GM19043 (cell line): Measurements from ENCODE around the gene POLA2.
"Not testable (repeated sequence)": the region's sequence is repeated elsewhere in the genome, so short reads cannot be mapped to it uniquely, and the experiment has no call there.

ENCODE experiments used
- ATAC-seq: cut with Tn5 transposase; IDR thresholded peaks from one replicate; pipeline ENCODE4 v1.9.1; 2021; ENCODE audit warnings: low read depth; ENCODE audit not compliant: unreplicated experiment

The POLA2 gene

DNA sequence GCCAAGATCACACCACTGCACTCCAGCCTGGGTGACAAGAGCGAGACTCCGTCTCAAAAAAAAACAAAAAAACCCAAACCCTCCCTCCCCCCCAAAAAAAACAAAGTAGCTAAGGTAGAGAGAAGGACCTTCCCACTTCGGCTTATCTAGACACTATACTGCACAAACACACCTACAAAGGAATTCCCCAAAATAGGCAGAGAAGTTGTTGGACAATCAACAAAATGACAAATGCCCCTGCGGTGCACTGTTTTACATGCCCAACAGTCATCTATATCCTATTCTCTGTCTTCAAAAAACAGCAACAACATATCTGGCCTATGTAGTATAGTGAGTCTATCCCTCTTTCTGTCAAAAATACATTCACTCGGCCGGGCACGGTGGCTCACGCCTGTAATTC lies 65.3 kb downstream of the POLA2 start:
- no peak for ATAC-seq

GRCh38 chr11:65329478-65329877 lies 67.7 kb downstream of the POLA2 start:
- no peak for ATAC-seq

GRCh38 chr11:65329944-65330403 lies 68.2 kb downstream of the POLA2 start:
- no peak for ATAC-seq

GRCh38 chr11:65330544-65330943 lies 68.8 kb downstream of the POLA2 start:
- no peak for ATAC-seq

GRCh38 chr11:65332591-65332990 lies 70.8 kb downstream of the POLA2 start:
- ATAC-seq: not testable (repeated sequence)

GRCh38 chr11:65334696-65335295 lies 73.0 kb downstream of the POLA2 start:
- ATAC-seq: no peak

DNA sequence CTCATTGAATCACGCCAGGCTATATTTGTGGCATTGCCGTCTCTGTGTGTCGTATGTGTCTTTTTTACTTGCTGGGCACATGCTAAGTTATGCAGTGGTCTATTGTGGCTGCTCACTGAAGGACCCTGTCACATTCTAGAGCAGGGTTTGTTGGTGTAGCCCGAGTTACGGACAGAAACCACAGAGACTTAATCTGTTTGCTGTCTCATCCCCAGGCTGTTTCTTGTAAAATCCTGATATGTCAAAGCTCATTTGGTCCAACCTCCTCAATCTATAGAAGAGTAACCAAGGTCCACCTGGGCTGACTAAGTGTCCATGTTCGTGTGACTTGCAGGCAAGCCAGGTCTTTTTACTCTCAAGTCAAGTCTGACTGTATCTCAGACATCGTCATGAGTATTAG lies 76.9 kb downstream of the POLA2 start:
- ATAC-seq: no peak

DNA sequence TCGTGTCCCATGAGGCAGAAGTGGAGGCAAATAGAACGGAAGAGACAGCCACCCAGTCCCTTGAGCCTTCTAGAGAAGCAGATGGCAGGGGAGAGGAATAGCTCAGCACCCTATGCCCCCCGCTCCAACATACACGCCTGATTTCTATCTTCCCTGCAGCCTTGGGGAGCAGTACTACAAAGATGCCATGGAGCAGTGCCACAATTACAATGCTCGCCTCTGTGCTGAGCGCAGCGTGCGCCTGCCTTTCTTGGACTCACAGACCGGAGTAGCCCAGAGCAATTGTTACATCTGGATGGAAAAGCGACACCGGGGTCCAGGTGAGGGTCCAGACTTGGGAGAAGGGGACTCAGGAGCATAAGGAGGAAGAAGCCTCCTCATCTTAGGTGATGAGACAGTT lies 78.5 kb downstream of the POLA2 start:
- ATAC-seq: no peak

GRCh38 chr11:65341856-65342255 lies 80.1 kb downstream of the POLA2 start:
- ATAC-seq: no peak
